HEK293 (cell line): Measurements from ENCODE around the gene HOXB9.

Experiments
- KLF10 ChIP-seq: fragments of 450-650 bp; IDR thresholded peaks from 2 replicates; pipeline ENCODE4 v1.5.1; 2018; ENCODE audit warnings: missing biosample characterization, mild to moderate bottlenecking, missing genetic modification characterization
- SCRT1 ChIP-seq: fragments of 450-650 bp; formaldehyde crosslinking; IDR thresholded peaks from 2 replicates; pipeline ENCODE4 v1.5.1; 2016; ENCODE audit warnings: missing biosample characterization, missing genetic modification characterization, borderline replicate concordance
- YY2 ChIP-seq: fragments of 450-650 bp; formaldehyde crosslinking; IDR thresholded peaks from 2 replicates; pipeline ENCODE4 v1.5.1; 2016; ENCODE audit warnings: missing biosample characterization, missing genetic modification characterization
- ZBTB8A ChIP-seq: fragments of 450-650 bp; formaldehyde crosslinking; IDR thresholded peaks from 2 replicates; pipeline ENCODE4 v1.5.1; 2016; ENCODE audit warnings: missing biosample characterization, missing genetic modification characterization
- ZNF138 ChIP-seq: fragments of 450-650 bp; formaldehyde crosslinking; IDR thresholded peaks from 2 replicates; pipeline ENCODE4 v1.5.1; 2016; ENCODE audit warnings: missing biosample characterization, missing genetic modification characterization, borderline replicate concordance
- ZNF16 ChIP-seq: fragments of 450-650 bp; formaldehyde crosslinking; IDR thresholded peaks from 2 replicates; pipeline ENCODE4 v1.5.1; 2016; ENCODE audit warnings: low read depth, missing biosample characterization, missing genetic modification characterization
- ZNF266 ChIP-seq: fragments of 450-650 bp; formaldehyde crosslinking; IDR thresholded peaks from 2 replicates; pipeline ENCODE4 v1.5.1; 2016; ENCODE audit warnings: missing biosample characterization, missing genetic modification characterization, low read depth
- ZNF274 ChIP-seq, 2 experiments: fragments of 200-500 bp in 1 of 2; fragments of 450-650 bp in 1 of 2; sonication (Bioruptor generic) in 1 of 2; formaldehyde crosslinking in 1 of 2; IDR thresholded peaks; 2 replicates each; pipeline versions ENCODE4 v1.5.1 to v1.6.1; 2014 to 2016; ENCODE audit warnings: borderline replicate concordance in 1 of 2, inconsistent platforms in 1 of 2, low read length in 1 of 2, missing biosample characterization in 1 of 2, missing genetic modification characterization in 1 of 2
- ZNF658 ChIP-seq: fragments of 450-650 bp; formaldehyde crosslinking; IDR thresholded peaks from 2 replicates; pipeline ENCODE4; 2016; ENCODE audit warnings: missing biosample characterization, missing genetic modification characterization
- TF ChIP-seq, protein P1 (sequence below): fragments of 450-650 bp; formaldehyde crosslinking; IDR thresholded peaks from 2 replicates; pipeline ENCODE4 v1.5.1; 2016; ENCODE audit warnings: missing biosample characterization, missing genetic modification characterization
- TF ChIP-seq, protein P2 (sequence below): fragments of 450-650 bp; formaldehyde crosslinking; IDR thresholded peaks from 2 replicates; pipeline ENCODE4 v1.5.1; 2016; ENCODE audit warnings: missing biosample characterization, missing genetic modification characterization
- TF ChIP-seq, protein P3 (sequence below): fragments of 450-650 bp; formaldehyde crosslinking; IDR thresholded peaks from 2 replicates; pipeline ENCODE4 v1.5.1; 2016; ENCODE audit warnings: missing biosample characterization, missing genetic modification characterization

DNA sequence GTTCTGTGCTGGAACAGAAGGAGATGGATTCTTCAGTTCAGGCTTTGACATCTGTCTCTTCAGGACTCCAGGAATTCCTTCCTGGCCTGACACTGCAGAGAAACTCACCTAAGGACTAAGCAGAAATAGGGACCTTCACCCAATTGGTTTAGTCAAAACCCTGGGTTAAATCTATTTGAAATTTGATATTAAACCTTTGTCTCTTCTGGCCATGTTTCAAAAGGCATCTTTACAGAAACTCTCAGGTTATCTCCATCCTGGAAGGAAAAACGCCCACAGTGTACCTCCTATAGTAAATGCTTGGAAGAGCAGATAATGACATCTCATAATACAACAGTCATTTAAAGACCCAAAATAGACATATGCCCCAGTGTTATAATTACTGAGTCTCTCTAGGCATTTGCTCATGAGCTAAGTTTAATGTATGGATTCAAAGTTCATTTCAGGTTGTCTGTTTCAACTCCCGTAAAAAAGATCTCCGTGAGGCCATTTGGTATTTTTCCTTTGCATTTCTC lies 42.4 kb downstream of the HOXB9 start:
- TF ChIP-seq, protein P1, sequence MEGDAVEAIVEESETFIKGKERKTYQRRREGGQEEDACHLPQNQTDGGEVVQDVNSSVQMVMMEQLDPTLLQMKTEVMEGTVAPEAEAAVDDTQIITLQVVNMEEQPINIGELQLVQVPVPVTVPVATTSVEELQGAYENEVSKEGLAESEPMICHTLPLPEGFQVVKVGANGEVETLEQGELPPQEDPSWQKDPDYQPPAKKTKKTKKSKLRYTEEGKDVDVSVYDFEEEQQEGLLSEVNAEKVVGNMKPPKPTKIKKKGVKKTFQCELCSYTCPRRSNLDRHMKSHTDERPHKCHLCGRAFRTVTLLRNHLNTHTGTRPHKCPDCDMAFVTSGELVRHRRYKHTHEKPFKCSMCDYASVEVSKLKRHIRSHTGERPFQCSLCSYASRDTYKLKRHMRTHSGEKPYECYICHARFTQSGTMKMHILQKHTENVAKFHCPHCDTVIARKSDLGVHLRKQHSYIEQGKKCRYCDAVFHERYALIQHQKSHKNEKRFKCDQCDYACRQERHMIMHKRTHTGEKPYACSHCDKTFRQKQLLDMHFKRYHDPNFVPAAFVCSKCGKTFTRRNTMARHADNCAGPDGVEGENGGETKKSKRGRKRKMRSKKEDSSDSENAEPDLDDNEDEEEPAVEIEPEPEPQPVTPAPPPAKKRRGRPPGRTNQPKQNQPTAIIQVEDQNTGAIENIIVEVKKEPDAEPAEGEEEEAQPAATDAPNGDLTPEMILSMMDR (tag by site-specific recombination): no peak
- TF ChIP-seq ZNF274 (IDR thresholded peaks at IDR 0.05; ENCODE audit: low read length): no peak
- no peak for TF ChIP-seq ZNF274 (tag by site-specific recombination; IDR thresholded peaks at IDR 0.05; ENCODE audit: borderline replicate concordance)
- no peak for TF ChIP-seq SCRT1 (tag by site-specific recombination)
- TF ChIP-seq YY2: no peak
- no peak for TF ChIP-seq ZNF658 (tag by site-specific recombination)
- TF ChIP-seq ZNF138: no peak
- TF ChIP-seq ZBTB8A (tag by site-specific recombination): no peak
- TF ChIP-seq, protein P2, sequence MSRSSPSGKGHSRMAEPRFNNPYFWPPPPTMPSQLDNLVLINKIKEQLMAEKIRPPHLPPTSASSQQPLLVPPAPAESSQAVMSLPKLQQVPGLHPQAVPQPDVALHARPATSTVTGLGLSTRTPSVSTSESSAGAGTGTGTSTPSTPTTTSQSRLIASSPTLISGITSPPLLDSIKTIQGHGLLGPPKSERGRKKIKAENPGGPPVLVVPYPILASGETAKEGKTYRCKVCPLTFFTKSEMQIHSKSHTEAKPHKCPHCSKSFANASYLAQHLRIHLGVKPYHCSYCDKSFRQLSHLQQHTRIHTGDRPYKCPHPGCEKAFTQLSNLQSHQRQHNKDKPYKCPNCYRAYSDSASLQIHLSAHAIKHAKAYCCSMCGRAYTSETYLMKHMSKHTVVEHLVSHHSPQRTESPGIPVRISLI: no peak
- no peak for TF ChIP-seq ZNF16 (tag by site-specific recombination)
- TF ChIP-seq, protein P3, sequence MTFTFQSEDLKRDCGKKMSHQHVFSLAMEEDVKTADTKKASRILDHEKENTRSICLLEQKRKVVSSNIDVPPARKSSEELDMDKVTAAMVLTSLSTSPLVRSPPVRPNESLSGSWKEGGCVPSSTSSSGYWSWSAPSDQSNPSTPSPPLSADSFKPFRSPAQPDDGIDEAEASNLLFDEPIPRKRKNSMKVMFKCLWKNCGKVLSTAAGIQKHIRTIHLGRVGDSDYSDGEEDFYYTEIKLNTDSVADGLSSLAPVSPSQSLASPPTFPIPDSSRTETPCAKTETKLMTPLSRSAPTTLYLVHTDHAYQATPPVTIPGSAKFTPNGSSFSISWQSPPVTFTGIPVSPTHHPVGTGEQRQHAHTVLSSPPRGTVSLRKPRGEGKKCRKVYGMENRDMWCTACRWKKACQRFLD (tag by site-specific recombination): no peak
- no peak for TF ChIP-seq ZNF266 (tag by site-specific recombination)
- no peak for TF ChIP-seq KLF10 (tag by site-specific recombination)
